Kidney (tissue), 14 donors: ENCODE results near the gene RHOA. TPM values are rescaled to one million over a fixed set of nuclear protein-coding genes. Genes with fewer than 3 reads are reported as not detected.
"Not testable (repeated sequence)": the region's sequence is repeated elsewhere in the genome, so short reads cannot be mapped to it uniquely, and the experiment has no call there.

ENCODE experiments used
- DNase-seq, 5 donors: peaks; one replicate each; pipeline ENCODE4 v3.0.0-alpha.2; 2013 to 2020
- FAIRE-seq: peaks from 2 replicates; lab custom pipeline; 2012; peaks lifted over from hg19 to GRCh38; lab: Jason Lieb, UNC
- H3K27ac ChIP-seq, 2 donors: one replicate each; pipeline ENCODE4 v1.7.0; 2013; ENCODE audit warnings: low read depth in 2 of 2, low read length in 2 of 2, inconsistent platforms in 1 of 2
- H3K27me3 ChIP-seq: one replicate; pipeline ENCODE4 v1.7.1; 2013; ENCODE audit warnings: low read length, inconsistent platforms; ENCODE audit not compliant: control insufficient read depth, insufficient read depth
- H3K36me3 ChIP-seq, 3 donors: one replicate each; pipeline versions ENCODE4 v1.7.0 to v1.7.1; 2013; ENCODE audit warnings: low read length in 3 of 3, control low read depth in 1 of 3, inconsistent platforms in 1 of 3; ENCODE audit not compliant: insufficient read depth in 3 of 3, control insufficient read depth in 2 of 3
- H3K4me1 ChIP-seq, 3 donors: one replicate each; pipeline versions ENCODE4 v1.7.0 to v1.7.1; 2013; ENCODE audit warnings: low read length in 3 of 3, inconsistent platforms in 1 of 3, low read depth in 1 of 3; ENCODE audit not compliant: control insufficient read depth in 2 of 3, insufficient read depth in 2 of 3
- H3K4me3 ChIP-seq, 3 donors: one replicate each; pipeline versions ENCODE4 v1.7.0 to v1.8.1; 2013; ENCODE audit warnings: low read length in 3 of 3, control low read depth in 1 of 3, inconsistent platforms in 1 of 3
- H3K9ac ChIP-seq, 3 donors: one replicate each; pipeline versions ENCODE4 v1.7.0 to v1.7.1; 2013; ENCODE audit warnings: low read length in 3 of 3, control low read depth in 1 of 3, inconsistent platforms in 1 of 3
- H3K9me3 ChIP-seq, 3 donors: one replicate each; pipeline versions ENCODE4 v1.7.0 to v1.7.1; 2013; ENCODE audit warnings: low read length in 3 of 3, control low read depth in 1 of 3, inconsistent platforms in 1 of 3; ENCODE audit not compliant: control insufficient read depth in 2 of 3, insufficient read depth in 1 of 3
- CTCF ChIP-seq: IDR thresholded peaks from 3 replicates; pipeline ENCODE4 v1.5.1; 2012; ENCODE audit warnings: mild to moderate bottlenecking, moderate library complexity, borderline replicate concordance; ENCODE audit not compliant: insufficient read depth; ENCODE audit errors: extremely low read depth
- intact Hi-C: fragments of 100-400 bp; cut with DNase I; formaldehyde crosslinking; loops from one replicate; pipeline ENCODE4 v1.11.1; 2022
- polyA plus RNA-seq: library from polyadenylated mRNA; stranded (reverse); fragments of 350-450 nt; fragmentation: Illumina TruSeq; extraction: RNeasy Lipid Tissue Mini Kit (QIAGEN cat#74804); gene quantifications from one replicate; pipeline ENCODE4 v1.2.3, GENCODE V29; 2014; ENCODE audit warnings: low read depth, low replicate concordance; ENCODE audit not compliant: insufficient read depth
- total RNA-seq: library from RNA; stranded (reverse); fragmentation: NEBNext Ultra II Directional; extraction: Animal tissue kit (Norgen Biotek cat#: 25700); gene quantifications from one replicate; pipeline ENCODE4 v1.2.1, GENCODE V29; 2021
- donor health status: control.
- donor health status: control.
- donor health status: control.
- donor health status: control.
- donor health status: control.
- donor health status: DM: yes; HTN: yes; CAD: no.
- donor health status: Normal renal cell carcinoma (clear cell type).

Gene RHOA
- total and polyA plus RNA-seq, 2 donors from 2014 or later = 345 to 709 TPM

DNA sequence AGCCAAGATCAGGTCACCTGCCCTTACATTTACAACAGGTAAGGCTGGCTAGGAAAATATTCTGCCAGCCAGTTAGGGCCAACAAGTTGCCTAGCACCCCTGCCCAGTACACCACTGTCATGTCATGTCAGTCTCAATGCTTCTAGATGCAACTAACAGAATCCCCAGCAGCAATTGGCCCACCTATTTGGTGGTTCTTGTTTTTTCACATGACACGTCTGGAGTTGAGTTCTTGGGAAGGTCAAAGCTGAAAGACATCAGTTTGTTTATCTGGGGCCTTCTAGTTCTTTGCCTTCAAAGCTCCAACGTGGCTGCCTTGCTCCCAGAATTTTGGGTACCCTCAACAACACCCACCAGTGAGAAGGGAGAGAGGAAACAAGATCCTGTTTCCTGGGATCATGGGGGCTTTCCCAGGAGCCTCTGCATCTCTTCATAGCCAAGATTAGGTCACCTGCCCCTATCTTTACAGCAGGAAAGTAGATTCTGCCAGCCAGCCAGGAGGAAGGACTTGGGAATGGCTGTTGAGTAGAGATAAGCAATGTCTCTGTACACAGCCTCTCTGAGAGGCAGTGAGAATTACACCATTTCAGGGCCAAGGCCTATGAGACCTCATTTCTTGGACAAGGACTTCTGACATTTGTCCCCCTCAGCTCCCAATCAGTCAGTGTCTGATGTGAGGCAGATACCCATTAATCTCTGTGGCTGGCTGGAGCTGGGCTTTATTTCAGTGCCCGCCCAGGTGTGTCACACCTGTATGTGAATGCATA, 62.2 kb downstream of the RHOA start:
- no peak for DNase-seq
- no peak overlapping the region for H3K9ac ChIP-seq
- TF ChIP-seq CTCF = no peak
- H3K27ac ChIP-seq = no peak overlapping the region
- no peak for FAIRE-seq
- peaks cover 3 to 14% (median 9%) of the 10 kb centered on the region in 3 donors for H3K4me1 ChIP-seq
- intact Hi-C loops = no loop called here
- H3K36me3 ChIP-seq = no peaks in the 10 kb centered on the region
- H3K27me3 ChIP-seq = no peaks in the 10 kb centered on the region
- H3K4me3 ChIP-seq = no peak overlapping the region
- H3K9me3 ChIP-seq = no peaks in the 10 kb centered on the region

- peaks cover 3 to 14% (median 9%) of the 10 kb centered on the region in 3 donors for H3K4me1 ChIP-seq
- H3K9me3 ChIP-seq, FAIRE-seq, H3K4me3 ChIP-seq, intact Hi-C loops, H3K36me3 ChIP-seq, H3K9ac ChIP-seq, H3K27me3 ChIP-seq, H3K27ac ChIP-seq, DNase-seq: not testable (repeated sequence)
Observed at GRCh38 chr3:49348361-49348760, 63.4 kb downstream of the RHOA start.

DNA sequence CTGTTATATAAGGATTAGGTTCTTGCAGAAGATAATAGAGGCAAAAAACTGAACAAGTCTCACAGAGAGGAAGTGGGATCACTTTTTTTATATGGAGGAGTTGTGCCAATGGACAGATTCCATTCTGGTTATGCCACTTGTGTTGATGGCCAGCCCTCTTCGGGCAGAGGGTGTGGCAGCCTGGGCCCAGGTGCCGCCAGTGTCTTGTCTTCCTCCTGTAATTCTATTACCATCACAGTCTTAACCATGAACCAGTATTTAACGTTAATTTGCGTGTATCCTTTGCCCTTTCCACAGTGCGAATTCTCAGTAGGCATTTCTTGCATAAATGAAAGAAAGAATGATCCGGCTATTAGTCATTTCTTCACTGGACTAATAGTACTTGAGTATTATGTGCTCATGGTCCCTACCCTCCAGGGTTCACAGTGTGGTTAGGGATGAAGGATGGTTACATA, 65.0 kb downstream of the RHOA start:
- no peak overlapping the region for H3K9ac ChIP-seq
- TF ChIP-seq CTCF = no peak
- no peaks in the 10 kb centered on the region for H3K27me3 ChIP-seq
- no peak overlapping the region for H3K27ac ChIP-seq
- H3K4me1 ChIP-seq = peaks cover 3 to 6% (median 4%) of the 10 kb centered on the region in 3 donors
- no peak overlapping the region for H3K4me3 ChIP-seq
- H3K36me3 ChIP-seq = no peaks in the 10 kb centered on the region
- FAIRE-seq (no peak), DNase-seq (no peak)
- H3K9me3 ChIP-seq = no peaks in the 10 kb centered on the region
- intact Hi-C loops = no loop called here

DNA sequence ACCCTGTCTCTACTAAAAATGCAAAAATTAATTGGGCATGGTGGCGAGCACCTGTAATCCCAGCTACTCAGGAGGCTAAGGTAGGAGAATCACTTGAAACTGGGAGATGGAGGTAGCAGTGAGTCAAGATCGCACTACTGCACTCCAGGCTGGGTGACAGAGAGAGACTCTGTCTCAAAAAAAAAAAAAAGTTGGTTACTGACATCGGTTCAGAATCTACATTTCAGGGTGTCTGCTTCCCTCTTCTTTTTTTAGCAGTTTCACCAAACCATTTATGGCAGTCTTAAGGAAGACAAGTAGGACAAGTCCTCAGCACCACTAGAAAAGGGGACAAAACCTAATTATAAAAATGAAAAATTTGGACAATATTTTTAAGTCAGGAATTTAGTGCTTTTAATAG, 68.6 kb downstream of the RHOA start:
- Histone ChIP-seq H3K9me3 (no peaks in the 10 kb centered on the region), H3K27ac (no peak overlapping the region), H3K9ac (no peak overlapping the region), H3K4me3 (no peak overlapping the region), H3K36me3 (no peaks in the 10 kb centered on the region), H3K4me1 (peaks cover 0 to 8% (median 6%) of the 10 kb centered on the region in 3 donors), H3K27me3 (no peaks in the 10 kb centered on the region)
- intact Hi-C loops = no loop called here
- no peak for TF ChIP-seq CTCF
- DNase-seq = no peak
- FAIRE-seq = no peak
